Stimulated activated CD4-positive, alpha-beta T cell treated with anti-CD3 and anti-CD28 coated beads, Interleukin-1b, Interleukin-23, amount 100 ng/mL, for 1 hour (primary cell): ENCODE data around the gene RAB3C.

Experiments used
- DNase-seq, 2 donors: peaks; one replicate each; pipeline ENCODE4 v3.0.0-alpha.2; 2020; ENCODE audit warnings: low read depth in 2 of 2

The RAB3C gene

DNA sequence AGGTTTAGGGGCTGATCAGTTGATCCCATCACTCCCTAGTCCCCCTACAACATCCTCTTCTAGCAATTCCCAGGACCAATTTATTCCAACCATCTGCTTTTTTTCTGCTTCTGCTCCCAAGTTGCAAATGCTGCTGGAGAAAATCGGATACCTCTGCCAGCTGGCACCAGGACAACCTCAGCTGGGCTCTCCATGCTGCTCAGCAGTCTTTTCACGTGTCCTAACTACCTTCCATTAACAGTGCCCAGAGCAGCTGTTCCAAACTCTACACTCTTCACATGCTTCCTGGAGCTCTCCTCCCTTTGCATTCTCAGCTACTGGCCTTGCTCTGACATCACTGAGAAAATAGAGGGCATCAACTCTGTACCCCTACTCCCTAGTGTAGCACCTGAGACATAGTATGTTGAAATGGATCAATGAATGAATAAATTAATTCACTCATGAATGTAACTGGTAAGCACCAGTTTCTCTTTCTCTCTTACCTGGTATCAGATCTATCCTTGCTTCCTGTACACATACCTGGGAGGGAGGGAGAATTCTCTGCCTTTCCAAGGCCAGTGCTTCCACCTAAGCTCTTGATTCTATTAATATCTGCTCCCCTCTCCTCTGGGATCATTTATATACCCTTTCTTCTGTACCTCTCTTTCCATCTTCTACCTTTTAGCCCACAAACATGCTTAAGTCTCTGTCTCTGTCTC is 191.0 kb downstream of the RAB3C start:
- no peak for DNase-seq

GRCh38 chr5:58774937-58775336 is 192.1 kb downstream of the RAB3C start:
- DNase-seq: no peak

DNA sequence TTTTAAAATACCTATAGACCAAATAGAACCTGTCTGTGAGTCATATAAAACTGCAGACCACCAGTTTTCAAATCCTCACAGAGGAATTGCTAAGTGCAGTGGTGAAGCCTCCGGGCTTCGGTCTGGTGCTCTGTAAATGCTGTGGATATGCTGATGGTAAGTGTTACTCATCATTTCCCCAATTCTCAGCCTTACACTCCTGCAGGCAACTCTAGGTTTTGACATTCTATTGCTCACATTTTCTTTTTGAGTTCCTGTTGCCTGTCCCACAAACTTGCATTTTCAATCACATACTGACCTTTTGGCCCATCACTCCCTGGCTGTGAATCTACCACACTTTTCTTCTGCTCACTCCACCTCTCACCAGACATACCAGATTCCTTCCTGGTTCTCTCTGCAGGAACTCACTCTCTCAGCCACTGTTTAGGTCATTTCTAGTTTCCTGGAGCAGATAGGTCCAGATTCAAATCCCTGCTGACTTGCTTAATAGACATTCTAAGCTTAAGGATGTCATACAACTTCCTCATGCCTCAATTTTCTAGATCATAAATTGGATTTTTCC is 192.9 kb downstream of the RAB3C start:
- no peak for DNase-seq

DNA sequence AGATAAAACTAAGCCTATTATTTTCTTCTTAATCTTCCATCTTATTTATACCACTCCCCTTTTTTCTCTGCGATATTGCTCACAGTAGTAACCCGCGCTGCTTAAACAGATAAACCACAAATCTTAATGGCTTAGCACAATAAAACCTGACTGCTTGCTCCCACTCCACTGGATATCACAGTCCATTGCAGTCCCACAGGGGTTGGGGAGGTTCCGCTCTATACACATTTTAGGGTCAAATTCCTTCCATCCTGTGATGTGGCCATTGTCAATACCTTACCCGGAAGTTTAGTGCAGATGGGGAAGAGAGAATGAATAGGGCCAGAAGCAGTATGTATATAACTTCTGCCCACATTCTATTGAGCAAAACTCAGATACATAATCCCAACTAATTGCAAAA is 193.7 kb downstream of the RAB3C start:
- no peak for DNase-seq

DNA sequence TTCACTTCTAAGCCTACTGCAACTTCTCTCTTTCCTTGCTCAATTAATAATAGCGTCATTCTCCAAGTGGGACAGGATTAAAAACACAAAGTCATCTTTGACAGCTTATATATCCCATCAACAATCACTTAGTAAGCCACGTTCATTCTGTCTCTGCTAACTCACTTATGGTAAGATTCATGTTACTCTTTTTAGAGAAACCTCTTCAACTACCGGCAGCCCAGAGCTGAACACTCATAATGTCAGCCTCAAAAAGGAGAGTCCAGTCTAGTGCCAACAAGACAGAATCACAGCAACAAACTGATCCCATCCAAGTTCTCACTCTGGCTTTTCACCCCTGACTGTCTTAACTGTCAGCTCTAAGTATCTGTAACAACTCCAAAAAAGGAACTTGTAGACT is 196.0 kb downstream of the RAB3C start:
- no peak for DNase-seq

DNA sequence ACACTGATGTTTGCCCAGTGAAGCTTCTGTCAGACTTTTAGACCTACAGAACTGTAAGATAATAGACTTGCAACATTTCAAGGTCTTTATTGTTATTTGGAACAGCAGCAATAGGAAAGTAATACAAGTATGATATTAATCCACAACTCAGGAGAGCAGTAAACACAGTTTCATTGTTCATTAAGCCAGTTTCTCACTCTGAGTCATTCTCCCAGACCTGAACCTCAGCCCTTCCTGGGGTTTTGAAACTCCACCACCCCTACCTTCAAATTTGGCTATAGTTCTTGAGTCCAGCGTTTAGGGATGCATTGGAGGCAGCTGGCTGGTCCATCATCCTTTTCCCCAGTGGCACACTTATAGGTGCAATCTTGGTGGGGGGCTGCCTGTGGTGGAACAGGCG is 203.2 kb downstream of the RAB3C start:
- DNase-seq: no peak

DNA sequence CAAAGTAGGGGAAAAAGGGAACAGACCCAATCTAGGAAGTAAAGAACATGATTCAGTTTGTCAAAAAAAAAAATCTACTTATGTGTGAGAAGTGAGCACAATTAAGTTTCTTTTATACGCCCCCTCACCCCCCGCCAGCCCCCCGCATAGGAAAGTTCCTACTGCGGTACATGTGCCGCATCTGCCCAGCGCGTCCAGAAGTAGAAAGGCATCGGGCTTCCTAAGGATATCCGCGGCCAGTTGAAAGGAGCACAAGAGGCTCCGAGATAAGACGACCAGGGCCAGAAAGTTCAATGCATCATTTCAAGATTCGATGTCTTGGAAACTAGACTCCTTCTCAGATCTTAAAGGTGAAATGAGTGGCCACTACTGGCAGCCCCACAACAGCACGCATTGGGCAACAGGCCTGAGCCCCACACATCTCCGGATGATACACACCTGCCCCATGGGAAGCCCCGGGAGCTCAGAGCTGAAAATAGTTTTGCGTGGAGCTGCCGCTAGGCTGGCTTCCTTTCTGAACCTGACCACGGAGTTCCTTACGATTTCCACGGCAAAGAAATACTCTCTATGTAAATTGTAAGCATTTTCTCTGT is 203.9 kb downstream of the RAB3C start:
- no peak for DNase-seq

DNA sequence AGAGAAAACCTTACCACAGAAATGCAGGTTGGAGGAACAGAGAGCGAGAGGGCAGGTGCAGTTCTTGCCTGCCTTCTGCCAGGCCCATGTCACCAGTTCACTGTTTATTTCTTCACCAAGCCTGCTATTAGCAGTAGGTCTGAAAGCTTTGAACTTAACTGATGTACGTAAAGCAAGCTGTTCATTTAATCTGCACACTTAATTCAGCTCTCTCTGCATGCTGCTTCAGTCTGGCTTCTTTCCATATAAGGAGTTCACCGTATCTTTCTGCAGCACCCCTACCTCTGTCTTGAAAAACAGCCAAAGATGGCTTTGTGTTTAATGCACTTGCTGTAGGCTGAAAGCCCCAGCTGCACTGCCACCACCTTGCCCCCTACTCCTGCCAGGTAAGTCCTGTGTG is 205.1 kb downstream of the RAB3C start:
- DNase-seq: no peak

DNA sequence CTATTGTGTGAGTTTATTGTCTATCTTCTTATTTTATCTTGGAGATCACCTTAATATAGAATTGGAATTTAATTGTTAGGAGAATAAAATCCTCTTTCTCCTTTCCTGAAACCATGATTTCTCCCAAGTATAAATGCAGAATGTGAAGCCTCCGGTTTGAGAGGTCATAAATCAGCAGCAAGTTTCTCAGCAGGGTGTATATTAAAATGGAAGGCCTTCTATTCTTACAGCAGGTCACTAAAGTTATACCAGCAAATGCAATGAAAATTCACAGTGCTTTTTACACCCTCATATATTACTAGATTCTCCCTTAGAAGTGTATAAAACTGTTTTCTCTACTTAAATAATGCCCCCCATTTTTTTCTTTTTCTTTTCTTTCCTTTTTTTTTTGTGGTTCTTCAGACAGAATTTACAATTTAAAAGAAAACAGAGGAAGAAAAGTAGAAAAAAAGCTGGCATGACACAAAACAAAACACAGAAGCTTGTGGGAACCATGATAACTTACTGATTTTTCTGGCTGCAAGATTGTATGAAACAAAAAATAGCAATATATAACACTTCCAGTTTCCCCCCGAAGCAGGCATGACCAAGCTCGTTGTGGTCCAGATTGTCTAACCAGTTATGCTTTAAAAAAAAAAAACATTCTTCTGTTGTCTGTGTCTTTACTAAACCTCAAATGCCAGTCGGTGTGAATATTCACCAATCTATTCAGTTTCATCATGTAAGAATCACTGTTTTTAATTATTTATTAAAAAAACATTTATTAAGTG is 211.2 kb downstream of the RAB3C start:
- no peak for DNase-seq

DNA sequence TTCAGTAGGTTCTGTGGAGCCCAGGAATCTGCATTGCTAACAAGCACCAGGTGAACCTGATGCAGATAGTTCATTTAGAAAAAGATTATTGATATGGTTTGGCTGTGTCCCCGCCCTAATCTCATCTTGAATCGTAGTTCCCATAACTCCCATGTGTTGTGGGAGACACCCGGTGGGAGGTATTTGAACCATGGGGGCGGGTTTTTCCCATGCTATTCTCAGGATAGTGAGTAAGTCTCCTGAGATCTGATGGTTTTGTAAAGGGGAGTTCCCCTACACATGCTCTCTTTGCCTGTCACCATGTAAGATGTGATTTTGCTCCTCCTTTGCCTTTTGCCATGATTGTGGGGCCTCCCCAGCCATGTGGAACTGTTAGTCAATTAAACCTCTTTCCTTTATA is 212.0 kb downstream of the RAB3C start:
- DNase-seq: no peak

DNA sequence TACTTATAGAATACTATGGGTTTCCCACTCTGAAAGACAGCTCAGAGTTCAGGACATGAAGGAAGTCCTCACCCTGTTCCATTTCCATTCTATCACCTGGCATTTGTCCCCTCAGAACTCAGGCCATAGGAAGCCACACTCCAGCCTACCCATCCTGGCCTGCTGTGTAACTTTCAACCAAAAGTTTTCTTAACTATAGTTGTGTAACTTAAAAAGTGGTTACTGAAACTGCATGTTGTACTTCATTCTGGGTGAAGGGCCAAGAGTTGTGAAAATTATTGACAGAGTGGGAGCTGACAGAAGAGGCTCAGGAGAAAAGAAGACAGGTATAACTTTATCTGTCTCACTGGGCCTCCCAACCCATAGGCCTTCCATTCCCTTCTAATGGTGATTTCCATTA is 212.5 kb downstream of the RAB3C start:
- no peak for DNase-seq

DNA sequence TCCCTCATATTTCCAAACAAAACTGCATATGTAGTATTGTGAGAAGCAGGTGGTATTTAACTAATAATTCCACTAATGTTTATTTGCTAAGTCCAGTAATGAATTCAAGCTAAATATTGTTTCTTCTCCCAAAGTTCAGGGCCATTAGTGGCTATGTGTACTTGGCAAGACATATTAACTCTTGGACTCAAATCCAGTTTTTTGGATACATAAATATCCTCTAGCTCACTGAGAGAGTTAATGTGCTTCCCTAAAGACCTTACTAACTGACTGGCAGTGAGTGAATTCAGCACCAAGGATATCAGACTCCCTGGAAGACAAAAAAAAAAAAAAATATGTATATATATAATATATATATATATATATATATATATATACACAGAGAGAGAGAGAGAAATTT is 214.1 kb downstream of the RAB3C start:
- DNase-seq: no peak

DNA sequence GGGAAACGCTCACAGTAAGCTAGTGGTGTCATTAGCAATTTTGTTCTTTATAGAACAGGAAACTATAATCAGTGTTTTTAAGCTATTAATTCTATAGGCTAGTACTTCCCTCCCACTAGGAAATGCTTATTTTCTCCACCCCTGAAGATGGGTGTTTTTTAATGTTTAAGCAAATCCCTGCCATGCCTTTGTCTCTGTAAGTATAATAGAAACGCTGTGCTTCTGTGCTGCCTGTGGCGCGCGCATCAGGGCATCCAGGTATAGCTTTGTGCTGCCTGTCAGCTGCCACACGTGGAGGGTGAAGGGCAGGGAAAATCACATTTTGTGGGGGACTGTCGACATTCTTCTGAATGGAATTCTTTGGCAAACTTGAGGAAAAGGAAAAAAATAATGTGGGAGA is 217.5 kb downstream of the RAB3C start:
- no peak for DNase-seq

- no peak for DNase-seq
Observed at GRCh38 chr5:58800861-58801540, 218.1 kb downstream of the RAB3C start.

GRCh38 chr5:58803056-58803455 is 220.2 kb downstream of the RAB3C start:
- no peak for DNase-seq

GRCh38 chr5:58804291-58804690 is 221.4 kb downstream of the RAB3C start:
- no peak for DNase-seq

DNA sequence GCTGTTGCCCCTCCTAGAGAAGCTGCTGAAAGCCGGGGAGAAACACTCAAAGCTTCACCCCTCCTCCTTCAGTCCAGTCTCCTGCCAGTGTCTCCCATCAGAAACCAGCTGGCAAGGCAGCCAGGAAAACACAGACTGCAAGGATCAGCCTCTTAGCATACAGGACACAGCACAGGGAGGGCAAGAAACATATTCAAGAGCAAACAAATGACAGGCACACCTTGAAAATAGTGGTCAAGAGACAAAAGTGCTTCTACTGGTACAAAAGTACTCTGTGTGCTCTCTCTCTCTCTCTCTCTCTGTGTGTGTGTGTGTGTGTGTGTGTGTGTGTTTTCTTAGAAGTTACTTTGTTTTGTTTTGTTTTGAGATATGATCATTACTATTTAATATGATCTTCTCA is 227.2 kb downstream of the RAB3C start:
- DNase-seq: no peak

GRCh38 chr5:58813855-58814254 is 231.0 kb downstream of the RAB3C start:
- no peak for DNase-seq

- DNase-seq: no peak
Observed at GRCh38 chr5:58816181-58816731, 233.4 kb downstream of the RAB3C start.

GRCh38 chr5:58818465-58818864 is 235.6 kb downstream of the RAB3C start:
- DNase-seq: no peak

DNA sequence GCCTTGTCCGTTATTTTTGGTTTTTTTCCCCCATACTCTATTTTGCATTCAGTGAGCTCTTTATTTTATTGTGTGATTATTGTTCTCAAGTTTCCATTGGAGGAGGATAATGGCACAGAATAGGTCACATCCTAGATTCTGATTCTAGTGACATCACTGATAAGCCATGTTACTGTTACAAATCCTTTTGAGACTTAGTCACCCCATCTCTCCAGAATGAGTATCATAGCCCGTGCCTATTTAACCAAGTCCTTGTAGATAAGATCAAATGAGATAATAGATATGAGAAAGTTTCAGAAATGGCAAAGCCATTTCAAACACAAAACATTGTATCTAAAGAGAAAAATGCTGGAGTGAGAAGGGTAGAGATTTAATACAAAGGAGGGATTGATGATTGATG is 242.6 kb downstream of the RAB3C start:
- no peak for DNase-seq

DNA sequence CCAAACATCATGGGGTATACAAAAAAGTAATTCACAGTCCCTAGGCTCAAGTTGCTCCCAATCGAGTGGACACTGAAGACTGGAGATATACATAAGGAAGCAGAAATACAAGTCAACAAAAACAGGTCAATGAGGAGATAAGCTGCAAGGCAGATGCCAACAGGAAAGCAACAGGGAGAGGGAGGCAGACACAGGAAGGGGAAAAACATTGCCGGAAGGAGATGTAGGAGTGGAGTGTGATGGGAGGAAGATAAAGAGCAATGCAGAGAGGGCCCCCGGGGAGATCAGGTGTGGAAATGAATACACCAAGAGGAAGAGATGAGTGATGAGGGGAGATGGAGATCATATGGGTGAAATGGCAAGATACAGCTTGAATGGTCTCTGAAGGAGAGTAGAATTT is 243.0 kb downstream of the RAB3C start:
- DNase-seq: no peak
